Fibroblast of skin of left quadriceps (primary cell): ENCODE data around the gene APOF.
"Not testable (repeated sequence)": the region's sequence is repeated elsewhere in the genome, so short reads cannot be mapped to it uniquely, and the experiment has no call there.

Experiments used
- DNase-seq, 2 experiments: peaks; one replicate each; pipeline ENCODE4 v3.0.0-alpha.2; 2013; ENCODE audit warnings: low read depth in 2 of 2

The APOF gene, protein sequence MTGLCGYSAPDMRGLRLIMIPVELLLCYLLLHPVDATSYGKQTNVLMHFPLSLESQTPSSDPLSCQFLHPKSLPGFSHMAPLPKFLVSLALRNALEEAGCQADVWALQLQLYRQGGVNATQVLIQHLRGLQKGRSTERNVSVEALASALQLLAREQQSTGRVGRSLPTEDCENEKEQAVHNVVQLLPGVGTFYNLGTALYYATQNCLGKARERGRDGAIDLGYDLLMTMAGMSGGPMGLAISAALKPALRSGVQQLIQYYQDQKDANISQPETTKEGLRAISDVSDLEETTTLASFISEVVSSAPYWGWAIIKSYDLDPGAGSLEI

DNA sequence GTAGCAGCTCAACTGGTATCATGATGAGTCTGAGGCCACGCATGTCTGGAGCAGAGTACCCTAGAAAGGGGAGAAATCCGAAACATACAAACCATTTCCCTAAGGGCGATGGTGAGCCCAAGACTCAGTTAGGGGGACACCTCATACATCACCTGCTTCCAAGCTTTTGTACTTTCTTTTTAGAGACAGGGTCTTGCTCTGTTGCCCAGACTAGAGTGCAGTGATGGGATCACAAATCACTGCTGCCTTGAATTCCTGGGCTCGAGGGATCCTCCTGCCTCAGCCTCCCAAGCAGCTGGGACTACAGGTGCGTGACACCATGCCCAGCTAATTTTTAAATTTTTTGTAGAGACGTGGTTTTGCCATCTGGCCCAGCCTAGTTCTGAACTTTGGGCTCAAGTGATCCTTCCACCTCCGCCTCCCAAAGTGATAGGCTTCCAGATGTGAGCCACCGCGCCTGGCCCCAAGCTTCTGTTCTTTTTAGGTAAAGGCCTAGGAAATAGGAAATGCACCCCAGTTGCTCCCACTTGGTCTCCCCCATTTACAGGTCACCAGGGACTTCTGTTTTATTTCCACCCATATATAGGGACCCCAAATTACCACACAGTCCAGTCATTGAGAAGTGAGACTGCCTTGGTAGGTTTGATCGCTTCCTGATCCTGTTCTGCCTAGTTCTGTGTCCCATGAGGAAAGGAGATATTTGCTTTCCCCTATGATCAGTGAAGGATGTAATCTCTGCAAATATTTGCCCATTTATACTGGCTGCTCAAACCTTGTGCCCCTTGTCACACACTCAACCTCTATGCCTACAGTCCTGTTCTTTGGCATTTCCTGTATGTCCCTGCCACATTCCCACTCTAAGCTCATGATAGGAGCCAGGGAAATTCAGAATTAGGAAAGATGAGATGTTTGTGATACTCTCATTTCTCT lies at the start of gene APOF:
APOF (minus strand) TSS at position 728 of the 930 bp plus-strand sequence; CDS start at position 616, 112 bp downstream.
- DNase-seq = no peak

DNA sequence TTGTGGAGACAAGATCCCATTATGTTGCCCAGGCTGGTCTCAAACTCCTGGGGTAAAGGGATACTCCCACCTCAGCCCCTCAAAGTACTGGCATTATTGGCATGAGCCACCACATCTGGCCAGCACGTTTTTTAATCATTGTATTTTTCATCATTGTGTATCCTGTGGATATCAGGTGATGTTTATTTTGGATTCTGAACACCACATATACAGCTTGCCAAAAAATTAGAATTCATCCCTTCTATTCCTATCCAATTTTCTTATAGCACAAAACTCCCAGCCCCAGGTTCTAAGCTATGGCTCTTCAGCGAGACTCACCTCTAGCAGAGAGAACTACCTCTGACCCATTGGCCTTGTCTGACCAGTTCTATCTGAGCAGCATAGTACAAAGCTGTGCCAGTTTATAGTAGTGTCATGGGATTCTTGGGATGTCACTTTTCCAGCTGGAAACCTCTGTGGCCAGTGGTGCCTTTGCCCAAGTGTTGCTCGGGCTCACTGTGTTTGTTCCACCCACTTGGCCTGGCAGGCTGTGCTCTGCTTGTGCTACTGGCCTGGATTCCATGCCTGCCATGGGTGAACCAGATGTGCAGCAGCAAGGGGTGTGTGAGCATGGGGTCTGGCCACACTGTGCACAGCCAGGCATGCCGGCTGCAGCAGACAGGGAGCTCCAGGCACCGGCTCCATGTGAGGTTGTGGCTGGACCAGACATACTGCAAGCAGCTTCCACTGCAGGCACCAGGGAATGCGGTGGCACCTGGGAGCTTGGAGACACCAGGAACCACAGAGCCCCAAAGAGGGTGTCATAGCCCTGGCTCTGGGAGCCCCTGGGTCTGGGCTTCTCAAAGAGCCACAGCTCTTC lies 49.4 kb upstream of the APOF start:
- no peak for DNase-seq

DNA sequence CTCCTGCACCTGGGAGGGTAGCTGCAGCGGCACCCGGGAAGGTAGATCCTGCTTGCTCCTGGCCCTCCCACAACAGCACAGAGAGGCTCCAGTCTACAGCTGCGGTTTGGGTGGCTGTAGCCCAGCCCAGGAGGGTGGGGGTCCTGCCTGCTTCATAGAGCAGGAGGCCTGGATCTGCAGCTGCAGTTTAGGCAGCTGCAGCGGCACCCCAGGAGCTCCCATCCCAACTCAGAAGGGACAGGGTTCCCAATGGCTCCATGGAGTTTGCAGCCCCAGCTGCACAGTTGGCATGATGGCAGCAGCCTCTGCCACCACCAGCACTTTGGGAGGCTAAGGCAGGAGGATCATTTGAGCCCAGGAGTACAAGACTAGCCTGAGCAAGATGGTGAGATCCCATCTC lies 48.1 kb upstream of the APOF start:
- DNase-seq = no peak

DNA sequence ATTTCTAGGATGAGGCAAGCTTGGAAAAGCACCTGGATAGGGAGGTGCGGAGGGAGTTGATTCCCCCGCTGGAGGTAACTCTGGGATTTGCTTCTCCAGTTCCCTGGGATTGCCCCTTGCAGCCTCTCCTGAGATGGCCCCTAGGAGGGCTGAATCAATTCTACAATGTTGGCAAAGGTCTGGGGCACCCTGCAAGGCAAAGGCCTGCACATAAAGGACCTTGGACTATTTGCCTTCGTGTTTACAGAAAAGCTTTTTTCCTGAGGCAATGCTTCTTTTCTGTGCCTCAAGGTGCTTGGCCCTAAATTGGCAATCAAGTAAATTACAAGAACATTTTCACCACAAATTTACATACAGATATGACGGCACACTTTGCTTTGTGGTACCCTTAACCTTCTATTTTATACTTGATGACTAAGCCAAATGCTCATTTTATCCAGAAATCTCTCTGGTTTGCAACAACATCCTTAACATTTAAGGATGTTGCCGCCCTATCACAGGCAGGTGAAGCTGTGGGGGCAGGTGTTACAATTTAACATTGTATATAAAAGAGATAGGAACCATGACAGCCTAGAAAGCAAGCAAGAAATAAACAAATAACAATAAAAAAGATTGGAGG lies 46.3 kb upstream of the APOF start:
- DNase-seq = no peak

DNA sequence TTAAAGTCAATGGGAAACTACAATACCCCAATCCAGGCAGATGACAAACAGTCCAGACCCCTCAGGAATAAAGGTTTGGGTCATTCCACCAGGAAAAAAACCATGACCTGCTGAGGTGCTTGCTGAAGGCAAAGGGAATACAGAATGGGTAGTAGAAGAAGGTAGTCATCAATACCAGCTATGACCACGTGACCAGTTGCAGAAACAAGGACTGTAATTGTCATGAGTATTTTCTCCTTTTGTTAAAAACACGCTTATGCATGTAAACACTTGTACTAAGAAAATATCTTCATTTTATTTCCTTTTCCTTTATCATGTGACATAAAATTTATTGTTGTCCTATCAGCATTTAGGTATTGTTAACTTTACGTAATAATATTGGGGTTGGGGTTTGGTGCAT lies 41.6 kb upstream of the APOF start:
- DNase-seq = not testable (repeated sequence)

DNA sequence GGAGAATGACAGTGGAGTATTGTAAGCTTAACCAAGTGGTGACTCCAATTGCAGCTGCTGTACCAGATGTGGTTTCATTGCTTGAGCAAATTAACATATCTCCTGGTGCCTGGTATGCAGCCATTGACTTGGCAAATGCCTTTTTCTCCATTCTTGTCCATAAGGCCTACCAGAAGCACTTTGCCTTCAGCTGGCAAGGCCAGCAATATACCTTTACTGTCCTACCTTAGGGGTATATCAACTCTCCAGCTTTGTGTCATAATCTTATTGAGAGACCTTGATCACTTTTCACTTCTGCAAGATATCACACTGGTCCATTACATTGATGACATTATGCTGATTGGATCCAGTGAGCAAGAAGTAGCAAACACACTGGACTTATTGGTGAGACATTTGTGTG lies 39.0 kb upstream of the APOF start:
- DNase-seq = not testable (repeated sequence)

DNA sequence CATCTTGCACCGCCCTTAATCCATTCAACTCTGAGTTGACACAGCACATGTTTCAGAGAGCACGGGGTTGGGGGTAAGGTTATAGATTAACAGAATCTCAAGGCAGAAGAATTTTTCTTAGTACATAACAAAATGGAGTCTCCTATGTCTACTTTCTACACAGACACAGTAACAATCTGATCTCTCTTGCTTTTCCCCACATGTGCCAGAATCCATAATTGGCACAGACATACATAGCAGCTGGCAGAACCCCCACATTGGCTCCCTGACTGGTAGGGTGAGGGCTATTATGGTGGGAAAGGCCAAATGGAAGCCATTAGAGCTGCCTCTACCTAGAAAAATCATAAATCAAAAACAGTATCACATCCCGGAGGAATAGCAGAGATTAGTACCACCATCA lies 38.5 kb upstream of the APOF start:
- not testable (repeated sequence) for DNase-seq

DNA sequence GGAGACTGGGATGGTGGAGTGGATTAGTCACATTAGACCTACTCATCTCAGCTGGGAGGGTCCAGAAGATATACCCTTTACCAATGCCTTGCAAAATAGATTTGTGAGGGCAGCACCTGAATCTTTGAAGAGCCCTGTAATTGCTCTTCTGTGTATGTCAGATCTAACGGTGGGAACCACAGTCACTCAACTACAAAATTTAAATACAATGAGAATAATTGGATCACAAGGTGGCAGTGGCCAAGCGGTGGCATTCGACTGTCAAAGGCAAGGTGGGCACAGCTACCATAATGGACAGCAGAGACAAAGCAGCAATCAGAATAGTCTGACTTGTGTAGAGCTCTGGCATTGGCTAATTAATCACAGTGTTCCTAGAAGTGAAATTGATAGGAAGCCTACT lies 36.8 kb upstream of the APOF start:
- not testable (repeated sequence) for DNase-seq

DNA sequence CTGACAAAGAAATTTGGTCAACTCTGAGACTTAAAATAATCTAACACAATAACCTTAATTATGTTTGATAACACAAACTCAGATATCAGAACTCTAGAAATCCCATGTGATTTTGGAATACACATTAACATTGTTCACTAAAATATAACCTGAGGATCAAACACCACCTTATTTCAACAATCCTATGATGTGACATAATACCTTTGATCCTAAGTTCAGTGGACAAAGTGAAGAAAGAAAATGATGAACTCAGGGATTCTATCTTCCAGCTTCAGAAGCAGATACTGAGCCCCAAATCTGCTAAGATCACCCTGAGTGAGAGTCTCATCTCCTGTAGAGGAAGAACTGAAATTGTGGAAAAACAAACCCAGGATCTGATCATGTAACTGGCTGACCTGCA lies 35.7 kb upstream of the APOF start:
- DNase-seq = no peak

DNA sequence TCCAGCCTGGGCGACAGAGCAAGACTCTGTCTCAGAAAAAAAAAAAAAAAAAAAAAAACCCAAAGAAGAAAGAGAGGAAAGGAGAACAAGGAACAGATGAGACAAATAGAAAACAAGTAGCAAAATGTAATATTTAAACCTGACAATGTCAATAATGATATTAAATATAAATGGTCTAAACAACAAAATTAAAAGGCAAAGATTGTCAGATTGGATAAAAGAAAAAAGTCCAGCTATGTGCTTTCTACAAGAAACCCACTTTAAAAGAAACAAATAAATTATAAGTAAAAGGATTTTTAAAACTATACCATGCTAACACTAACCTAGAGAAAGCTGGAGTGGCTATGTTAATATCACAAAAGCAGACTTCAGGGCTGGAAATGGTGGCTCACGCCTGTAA lies 29.7 kb upstream of the APOF start:
- no peak for DNase-seq

DNA sequence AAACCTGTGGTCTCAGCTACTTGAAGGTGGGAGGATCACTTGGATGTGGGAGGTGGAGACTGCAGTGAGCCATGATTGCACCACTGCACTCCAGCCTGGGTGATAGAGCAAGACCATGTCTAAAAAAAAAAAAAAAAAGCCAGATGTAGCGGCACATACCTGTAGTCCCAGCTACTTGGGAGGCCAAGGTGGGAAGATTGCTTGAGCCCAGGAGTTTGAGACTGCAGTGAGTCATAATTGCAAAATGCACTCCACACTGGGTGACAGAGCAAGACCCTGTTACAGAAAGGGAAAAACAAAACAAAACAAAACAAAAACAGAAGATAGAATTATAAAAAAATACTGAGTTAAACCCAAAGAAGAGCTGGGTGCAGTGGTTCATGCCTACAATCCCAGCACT lies 29.1 kb upstream of the APOF start:
- DNase-seq = no peak

DNA sequence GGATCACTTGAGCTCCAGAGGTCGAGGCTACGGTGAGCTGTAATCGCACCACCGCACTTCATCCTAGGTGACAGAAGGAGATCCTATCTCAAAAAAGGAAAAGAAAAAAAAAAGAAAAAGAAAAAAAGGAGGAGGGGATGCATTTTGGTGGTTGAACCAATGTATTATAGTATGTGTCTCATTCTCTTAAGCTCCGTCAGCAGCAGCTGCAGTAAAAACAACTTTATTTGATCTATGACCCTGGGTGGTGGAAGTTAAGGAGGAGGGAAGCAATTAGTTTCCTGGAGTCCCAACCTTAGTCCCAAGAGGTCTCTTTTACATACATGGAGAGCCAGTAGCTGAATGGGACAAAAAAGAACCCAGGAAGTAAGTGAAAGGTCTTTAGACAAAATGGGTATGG lies 26.8 kb upstream of the APOF start:
- DNase-seq = no peak

DNA sequence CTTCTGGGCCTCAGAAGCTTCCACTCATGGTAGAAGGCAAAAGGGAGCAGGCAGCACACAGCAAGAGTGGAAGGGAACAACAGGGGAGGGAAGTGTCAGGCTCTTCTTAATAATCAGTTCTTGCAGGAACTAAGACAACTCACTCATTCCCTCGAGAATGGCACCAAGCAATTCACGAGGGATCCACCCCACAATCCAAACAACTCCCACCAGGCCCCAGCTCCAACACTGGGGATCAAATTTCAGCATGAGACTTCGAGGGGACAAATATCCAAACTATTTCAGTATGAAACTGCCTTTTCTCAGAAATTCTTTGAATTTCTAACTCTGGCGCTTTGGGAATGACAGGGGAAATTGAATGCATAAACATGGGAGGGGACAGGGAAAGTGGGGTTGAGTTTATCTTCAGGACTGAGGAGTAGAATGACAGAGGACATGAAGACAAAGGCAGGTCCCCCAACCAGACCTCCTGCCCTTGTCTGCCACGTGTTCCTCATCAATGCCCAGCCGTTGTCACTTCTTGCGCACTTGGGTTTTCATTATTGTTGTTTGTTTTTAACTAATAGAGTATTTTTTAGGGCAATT lies 24.6 kb upstream of the APOF start:
- peak; percentile 29 to 37 for DNase-seq

DNA sequence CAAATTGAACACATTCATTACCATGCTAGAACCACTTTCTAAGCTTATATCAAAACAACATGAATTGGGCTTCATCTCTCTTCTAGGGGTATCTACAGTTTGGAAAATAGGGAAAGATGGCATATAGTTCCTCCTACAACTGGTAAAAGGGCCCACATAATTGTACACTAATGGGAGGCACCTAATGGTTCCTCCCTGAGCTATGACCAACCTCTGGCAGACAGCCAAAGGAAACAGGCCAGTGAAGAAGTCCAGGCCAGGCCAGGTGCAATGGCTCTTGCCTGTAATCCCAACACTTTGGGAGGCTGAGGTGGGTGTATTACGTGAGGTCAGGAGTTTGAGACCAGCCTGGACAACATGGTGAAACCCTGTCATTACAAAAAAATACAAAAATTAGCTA lies 23.2 kb upstream of the APOF start:
- no peak for DNase-seq

DNA sequence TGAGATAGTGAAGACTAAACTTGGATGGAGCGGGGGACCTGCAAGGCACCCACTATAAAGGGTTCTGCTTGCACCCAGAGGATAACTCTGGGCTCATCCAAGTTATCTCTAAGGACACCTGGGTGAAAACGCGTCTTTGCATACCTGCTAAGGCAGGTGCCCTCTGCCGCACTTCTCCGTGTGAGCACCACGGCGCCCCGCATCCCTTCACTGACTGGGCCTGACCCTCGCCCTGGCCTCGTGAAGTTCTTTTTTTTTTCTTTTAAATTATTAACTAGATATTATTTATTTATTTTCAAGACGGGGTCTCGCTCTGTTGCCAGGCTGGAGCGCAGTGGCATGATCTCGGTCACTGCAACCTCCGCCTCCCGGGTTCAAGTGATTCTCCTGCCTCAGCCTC lies 20.0 kb upstream of the APOF start:
- no peak for DNase-seq

DNA sequence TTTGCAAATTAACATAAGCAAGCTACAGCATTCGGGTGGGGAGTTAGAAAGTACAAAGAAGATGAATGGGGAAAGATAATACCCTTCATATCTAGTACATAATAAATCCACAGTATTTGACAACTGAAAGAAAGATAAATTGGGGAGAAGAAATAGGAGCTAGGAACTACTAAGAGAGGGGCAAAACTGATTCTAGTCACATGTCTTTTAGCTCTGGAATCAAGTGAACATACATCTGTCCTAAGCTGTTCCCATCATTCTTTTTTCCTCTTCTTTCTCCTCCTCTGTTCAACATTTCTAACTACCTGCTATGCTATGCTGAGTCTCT lies 15.3 kb upstream of the APOF start:
- DNase-seq = no peak

DNA sequence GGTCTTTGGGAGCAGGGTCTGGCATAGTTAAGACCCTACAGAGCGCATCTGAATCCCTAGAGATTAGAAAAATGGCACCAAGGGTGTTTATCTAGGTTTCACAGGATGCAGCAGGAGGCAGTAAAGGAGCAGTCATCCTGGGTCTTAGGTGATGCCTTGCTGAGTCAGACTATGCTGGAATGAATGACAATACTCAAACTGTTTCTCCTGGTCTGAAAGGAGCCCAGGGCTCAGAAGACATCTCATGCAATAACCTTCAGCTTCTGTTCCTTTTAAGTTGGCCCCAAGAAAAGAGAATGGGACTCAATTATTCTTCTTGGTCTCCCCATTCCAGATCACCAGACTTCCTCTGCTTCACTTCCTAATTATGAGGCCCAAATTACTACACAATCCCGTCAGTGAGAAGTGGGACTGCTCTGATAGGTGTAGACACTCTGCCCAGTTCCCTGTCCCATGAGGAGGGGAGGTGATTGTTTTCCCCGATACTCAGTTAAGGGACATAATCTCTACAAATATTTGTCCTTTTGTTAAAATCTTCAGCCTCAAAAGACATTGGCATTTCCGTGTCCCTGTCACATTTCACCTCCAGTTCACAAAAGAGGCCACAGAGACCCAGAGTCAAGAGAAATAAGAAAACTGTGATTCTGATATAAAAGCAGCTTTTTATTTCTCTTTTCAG lies 14.8 kb upstream of the APOF start:
- no peak for DNase-seq

DNA sequence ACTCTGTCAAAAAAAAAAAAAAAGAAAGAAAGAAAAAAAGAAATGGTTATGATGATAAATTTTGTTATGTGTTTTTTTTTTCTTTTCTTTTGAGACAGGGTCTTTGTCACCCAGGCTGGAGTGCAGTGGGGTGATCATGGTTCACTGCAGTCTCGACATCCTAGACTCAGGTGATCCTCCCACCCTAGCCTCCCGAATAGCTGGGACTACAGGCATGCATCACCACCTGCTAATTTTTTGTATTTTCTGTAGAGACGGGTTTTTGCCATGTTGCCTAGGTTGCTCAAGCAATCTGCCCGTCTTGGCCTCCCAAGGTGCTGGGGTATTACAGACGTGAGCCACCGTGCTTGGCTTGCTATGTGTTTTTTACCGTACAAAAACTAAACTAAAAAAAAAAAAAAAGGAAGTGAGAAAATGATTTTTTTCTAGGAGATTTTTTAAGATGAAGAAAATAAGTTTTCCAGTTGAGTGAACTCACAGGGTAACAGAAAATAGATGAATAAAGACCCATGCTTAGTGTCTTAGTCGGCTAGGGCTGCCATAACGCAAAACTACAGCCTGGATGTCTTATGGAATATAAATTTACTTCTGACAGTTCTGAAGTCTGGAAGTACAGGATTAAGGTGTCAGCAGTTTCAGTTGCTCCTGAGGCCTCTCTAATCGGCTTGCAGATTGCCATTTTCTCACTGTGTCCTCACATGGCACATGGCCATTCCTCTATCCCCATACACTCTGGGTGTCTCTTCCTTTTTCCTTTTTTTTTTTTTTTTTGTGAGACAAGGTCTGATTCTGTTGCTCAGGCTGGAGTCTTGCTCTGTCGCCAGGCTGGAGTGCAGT lies 13.2 kb upstream of the APOF start:
- DNase-seq = no peak

DNA sequence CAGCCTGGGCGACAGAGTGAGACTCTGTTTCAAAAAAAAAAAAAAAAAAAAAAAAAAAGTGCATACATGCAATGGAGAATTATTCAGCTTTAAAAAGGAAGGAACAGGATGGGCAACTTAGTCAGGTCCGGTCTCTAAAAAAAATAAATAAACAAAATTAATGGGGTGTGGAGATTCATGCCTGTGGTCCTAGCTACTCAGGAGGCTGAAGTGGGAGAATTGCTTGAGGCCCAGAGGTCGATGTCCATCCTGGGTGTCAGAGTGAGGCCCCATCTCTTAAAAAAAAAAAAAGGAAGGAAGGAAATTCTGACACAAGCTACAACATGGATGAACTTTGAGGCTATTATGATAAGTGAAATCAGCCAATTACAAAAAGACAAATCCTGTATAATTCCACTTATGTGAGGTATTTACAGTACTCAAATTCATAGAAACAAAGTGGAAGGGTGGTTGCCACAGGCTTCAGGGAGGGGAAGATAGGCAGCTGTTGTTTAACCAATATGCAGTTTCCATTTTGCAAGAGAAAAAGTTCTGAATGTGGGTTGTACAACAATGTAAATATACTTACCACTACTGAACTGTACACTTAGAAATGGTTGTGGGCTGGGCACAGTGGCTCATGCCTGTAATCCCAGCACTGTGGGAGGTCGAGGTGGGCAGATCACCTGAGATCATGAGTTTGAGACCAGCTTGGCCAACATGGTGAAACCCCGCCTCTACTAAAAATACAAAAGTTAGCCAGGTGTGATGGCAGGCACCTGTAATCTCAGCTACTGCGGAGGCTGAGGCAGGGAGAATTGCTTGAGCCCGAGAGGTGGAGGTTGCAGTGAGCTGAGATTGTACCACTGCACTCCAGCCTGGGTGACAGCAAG lies 12.3 kb upstream of the APOF start:
- no peak for DNase-seq
